ENCODE measurements around the gene MIB1.

The MIB1 gene

GRCh38 chr18:21722687-21723086 lies 17.9 kb upstream of the MIB1 start:
- no peak overlapping the region for H3K4me3 ChIP-seq (ENCODE audit: insufficient read depth, low read length, poor library complexity, severe bottlenecking)
- no peak overlapping the region for H3K27ac ChIP-seq (ENCODE audit: low read depth, low read length)
- H3K9me2 ChIP-seq (replicated peaks; ENCODE audit: insufficient read depth, low read length): no peaks in the 10 kb centered on the region
- no peak overlapping the region for H3K9ac ChIP-seq (ENCODE audit: low read length)
- H3K9me3 ChIP-seq (ENCODE audit: insufficient read depth, low read length): no peaks in the 10 kb centered on the region
- no peak overlapping the region for H3K4me2 ChIP-seq (ENCODE audit: low read depth, low read length, poor library complexity, severe bottlenecking)
- H2AFZ ChIP-seq (ENCODE audit: low read depth, low read length, severe bottlenecking): no peak overlapping the region
- TF ChIP-seq, protein P1, sequence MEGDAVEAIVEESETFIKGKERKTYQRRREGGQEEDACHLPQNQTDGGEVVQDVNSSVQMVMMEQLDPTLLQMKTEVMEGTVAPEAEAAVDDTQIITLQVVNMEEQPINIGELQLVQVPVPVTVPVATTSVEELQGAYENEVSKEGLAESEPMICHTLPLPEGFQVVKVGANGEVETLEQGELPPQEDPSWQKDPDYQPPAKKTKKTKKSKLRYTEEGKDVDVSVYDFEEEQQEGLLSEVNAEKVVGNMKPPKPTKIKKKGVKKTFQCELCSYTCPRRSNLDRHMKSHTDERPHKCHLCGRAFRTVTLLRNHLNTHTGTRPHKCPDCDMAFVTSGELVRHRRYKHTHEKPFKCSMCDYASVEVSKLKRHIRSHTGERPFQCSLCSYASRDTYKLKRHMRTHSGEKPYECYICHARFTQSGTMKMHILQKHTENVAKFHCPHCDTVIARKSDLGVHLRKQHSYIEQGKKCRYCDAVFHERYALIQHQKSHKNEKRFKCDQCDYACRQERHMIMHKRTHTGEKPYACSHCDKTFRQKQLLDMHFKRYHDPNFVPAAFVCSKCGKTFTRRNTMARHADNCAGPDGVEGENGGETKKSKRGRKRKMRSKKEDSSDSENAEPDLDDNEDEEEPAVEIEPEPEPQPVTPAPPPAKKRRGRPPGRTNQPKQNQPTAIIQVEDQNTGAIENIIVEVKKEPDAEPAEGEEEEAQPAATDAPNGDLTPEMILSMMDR (IDR thresholded peaks at IDR 0.05; ENCODE audit: insufficient read depth, low read length, poor library complexity, severe bottlenecking): no peak
- TF ChIP-seq EZH2phosphoT487 (conservative IDR thresholded peaks at IDR 0.05; ENCODE audit: low read length): no peak
- no peaks in the 10 kb centered on the region for H3K79me2 ChIP-seq (ENCODE audit: insufficient read depth, low read length)
- no peaks in the 10 kb centered on the region for H3K27me3 ChIP-seq (ENCODE audit: low read length)
- H3K36me3 ChIP-seq (ENCODE audit: low read length): no peaks in the 10 kb centered on the region
- H3F3A ChIP-seq (ENCODE audit: insufficient read depth): 0 out of 2 replicates have a peak, but pooled peaks cover 5% of the 10 kb centered on the region
- H4K20me1 ChIP-seq (ENCODE audit: low read depth, low read length): no peaks in the 10 kb centered on the region

GRCh38 chr18:21725201-21725600 lies 15.4 kb upstream of the MIB1 start:
- no peak overlapping the region for H3K4me3 ChIP-seq (ENCODE audit: insufficient read depth, low read length, poor library complexity, severe bottlenecking)
- no peaks in the 10 kb centered on the region for H3K27me3 ChIP-seq (ENCODE audit: low read length)
- no peaks in the 10 kb centered on the region for H3K9me2 ChIP-seq (replicated peaks; ENCODE audit: insufficient read depth, low read length)
- H3K79me2 ChIP-seq (ENCODE audit: insufficient read depth, low read length): no peaks in the 10 kb centered on the region
- H4K20me1 ChIP-seq (ENCODE audit: low read depth, low read length): no peaks in the 10 kb centered on the region
- H3K36me3 ChIP-seq (ENCODE audit: low read length): no peaks in the 10 kb centered on the region
- no peak overlapping the region for H2AFZ ChIP-seq (ENCODE audit: low read depth, low read length, severe bottlenecking)
- H3K9me3 ChIP-seq (ENCODE audit: insufficient read depth, low read length): no peaks in the 10 kb centered on the region
- 0 out of 2 replicates have a peak, but pooled peaks cover under 1% of the 10 kb centered on the region for H3F3A ChIP-seq (ENCODE audit: insufficient read depth)
- no peak for TF ChIP-seq EZH2phosphoT487 (conservative IDR thresholded peaks at IDR 0.05; ENCODE audit: low read length)
- TF ChIP-seq, protein P1 (IDR thresholded peaks at IDR 0.05; ENCODE audit: insufficient read depth, low read length, poor library complexity, severe bottlenecking): no peak
- H3K4me2 ChIP-seq (ENCODE audit: low read depth, low read length, poor library complexity, severe bottlenecking): no peak overlapping the region
- H3K27ac ChIP-seq (ENCODE audit: low read depth, low read length): no peak overlapping the region
- H3K9ac ChIP-seq (ENCODE audit: low read length): no peak overlapping the region

GRCh38 chr18:21727702-21728101 lies 12.9 kb upstream of the MIB1 start:
- Histone ChIP-seq H3K27me3 (ENCODE audit: low read length) (no peaks in the 10 kb centered on the region), H3K9me3 (ENCODE audit: insufficient read depth, low read length) (no peaks in the 10 kb centered on the region), H3K4me2 (ENCODE audit: low read depth, low read length, poor library complexity, severe bottlenecking) (no peak overlapping the region), H3K79me2 (ENCODE audit: insufficient read depth, low read length) (no peaks in the 10 kb centered on the region), H3K9me2 (replicated peaks; ENCODE audit: insufficient read depth, low read length) (no peaks in the 10 kb centered on the region), H2AFZ (ENCODE audit: low read depth, low read length, severe bottlenecking) (no peak overlapping the region), H3K27ac (ENCODE audit: low read depth, low read length) (no peak overlapping the region), H3K4me3 (ENCODE audit: insufficient read depth, low read length, poor library complexity, severe bottlenecking) (no peak overlapping the region), H3K36me3 (ENCODE audit: low read length) (no peaks in the 10 kb centered on the region), H4K20me1 (ENCODE audit: low read depth, low read length) (no peaks in the 10 kb centered on the region), H3F3A (ENCODE audit: insufficient read depth) (no peaks in the 10 kb centered on the region), H3K9ac (ENCODE audit: low read length) (no peak overlapping the region)
- TF ChIP-seq, protein P1 (IDR thresholded peaks at IDR 0.05; ENCODE audit: insufficient read depth, low read length, poor library complexity, severe bottlenecking): no peak

Measured in SU-DHL-6 (cell line).